Mesothelial cell of epicardium (in vitro differentiated cells): Measurements from ENCODE around the gene NWD2. TPM values are rescaled to one million over a fixed set of nuclear protein-coding genes. Genes with fewer than 3 reads are reported as not detected.

Source experiments
- DNase-seq, 2 experiments: peaks; one replicate each; pipeline ENCODE4 v3.0.0; 2021; ENCODE audit warnings: low spot score in 2 of 2; ENCODE audit not compliant: unreplicated experiment in 2 of 2
- H3K27ac Mint-ChIP-seq: 2 replicates; pipeline ENCODE4 v1.8.0; 2021; ENCODE audit warnings: mixed read lengths
- H3K27me3 Mint-ChIP-seq: 2 replicates; pipeline ENCODE4 v1.8.0; 2021; ENCODE audit warnings: low read depth, mixed read lengths
- H3K36me3 Mint-ChIP-seq: 2 replicates; pipeline ENCODE4 v1.8.0; 2021; ENCODE audit warnings: mixed read lengths
- H3K4me1 Mint-ChIP-seq: 2 replicates; pipeline ENCODE4 v1.8.0; 2021; ENCODE audit warnings: mixed read lengths
- H3K4me3 Mint-ChIP-seq: 2 replicates; pipeline ENCODE4 v1.8.0; 2021; ENCODE audit warnings: mild to moderate bottlenecking, moderate library complexity, mixed read lengths
- H3K9me3 Mint-ChIP-seq: 2 replicates; pipeline ENCODE4 v1.8.0; 2021; ENCODE audit warnings: mixed read lengths
- total RNA-seq: library from RNA; stranded (reverse); gene quantifications from 3 replicates; pipeline ENCODE4 v1.2.1, GENCODE V29; 2021
- TF ChIP-seq, protein P1 (sequence below): fragments of 200-600 bp; sonication (generic); IDR thresholded peaks from one replicate; pipeline ENCODE4 v1.5.0; 2021; ENCODE audit warnings: antibody characterized with exemption; ENCODE audit not compliant: unreplicated experiment

NWD2 gene
- total RNA-seq, 1 donor from 2014 or later: 0.02 TPM

- Mint-ChIP-seq H3K27me3 (peaks cover 20% of the 10 kb centered on the region), H3K4me1 (no peaks in the 10 kb centered on the region), H3K4me3 (no peak overlapping the region), H3K27ac (no peak overlapping the region), H3K9me3 (no peaks in the 10 kb centered on the region), H3K36me3 (no peaks in the 10 kb centered on the region)
- TF ChIP-seq, protein P1, sequence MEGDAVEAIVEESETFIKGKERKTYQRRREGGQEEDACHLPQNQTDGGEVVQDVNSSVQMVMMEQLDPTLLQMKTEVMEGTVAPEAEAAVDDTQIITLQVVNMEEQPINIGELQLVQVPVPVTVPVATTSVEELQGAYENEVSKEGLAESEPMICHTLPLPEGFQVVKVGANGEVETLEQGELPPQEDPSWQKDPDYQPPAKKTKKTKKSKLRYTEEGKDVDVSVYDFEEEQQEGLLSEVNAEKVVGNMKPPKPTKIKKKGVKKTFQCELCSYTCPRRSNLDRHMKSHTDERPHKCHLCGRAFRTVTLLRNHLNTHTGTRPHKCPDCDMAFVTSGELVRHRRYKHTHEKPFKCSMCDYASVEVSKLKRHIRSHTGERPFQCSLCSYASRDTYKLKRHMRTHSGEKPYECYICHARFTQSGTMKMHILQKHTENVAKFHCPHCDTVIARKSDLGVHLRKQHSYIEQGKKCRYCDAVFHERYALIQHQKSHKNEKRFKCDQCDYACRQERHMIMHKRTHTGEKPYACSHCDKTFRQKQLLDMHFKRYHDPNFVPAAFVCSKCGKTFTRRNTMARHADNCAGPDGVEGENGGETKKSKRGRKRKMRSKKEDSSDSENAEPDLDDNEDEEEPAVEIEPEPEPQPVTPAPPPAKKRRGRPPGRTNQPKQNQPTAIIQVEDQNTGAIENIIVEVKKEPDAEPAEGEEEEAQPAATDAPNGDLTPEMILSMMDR: no peak
- DNase-seq: no peak
Measured at GRCh38 chr4:37365888-37366287, 121.3 kb downstream of the NWD2 start.

DNA sequence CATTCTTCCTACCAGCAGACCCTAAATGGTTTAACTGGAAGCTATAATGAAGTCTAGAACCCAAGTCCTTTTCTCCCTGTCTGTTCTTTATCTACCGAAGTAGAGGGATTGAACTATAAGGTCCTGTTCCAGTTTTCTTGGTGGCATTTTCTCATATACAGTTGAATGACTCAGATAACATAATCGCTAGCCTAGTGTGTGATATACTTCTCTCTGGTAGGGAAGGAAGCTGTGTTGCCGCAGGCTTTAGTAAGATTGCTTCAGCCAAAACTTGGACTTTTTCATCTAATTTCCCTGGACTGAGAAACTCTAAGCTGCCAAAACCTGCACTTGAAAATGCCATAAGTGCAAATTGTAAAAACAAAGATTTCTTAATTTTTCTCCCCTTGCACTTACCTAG lies 123.4 kb downstream of the NWD2 start:
- TF ChIP-seq, protein P1: no peak
- DNase-seq: no peak
- H3K27me3 Mint-ChIP-seq: peaks cover 27% of the 10 kb centered on the region

GRCh38 chr4:37370052-37370451 lies 125.5 kb downstream of the NWD2 start:
- Mint-ChIP-seq H3K4me3 (no peak overlapping the region), H3K36me3 (no peaks in the 10 kb centered on the region), H3K9me3 (no peaks in the 10 kb centered on the region), H3K4me1 (no peaks in the 10 kb centered on the region), H3K27me3 (peaks cover 42% of the 10 kb centered on the region), H3K27ac (no peak overlapping the region)
- TF ChIP-seq, protein P1: no peak
- no peak for DNase-seq

More for the DNA sequence above, 123.4 kb downstream of the NWD2 start:
- Mint-ChIP-seq H3K4me1 (no peaks in the 10 kb centered on the region), H3K27ac (no peak overlapping the region), H3K36me3 (no peaks in the 10 kb centered on the region), H3K4me3 (no peak overlapping the region), H3K9me3 (no peaks in the 10 kb centered on the region)

DNA sequence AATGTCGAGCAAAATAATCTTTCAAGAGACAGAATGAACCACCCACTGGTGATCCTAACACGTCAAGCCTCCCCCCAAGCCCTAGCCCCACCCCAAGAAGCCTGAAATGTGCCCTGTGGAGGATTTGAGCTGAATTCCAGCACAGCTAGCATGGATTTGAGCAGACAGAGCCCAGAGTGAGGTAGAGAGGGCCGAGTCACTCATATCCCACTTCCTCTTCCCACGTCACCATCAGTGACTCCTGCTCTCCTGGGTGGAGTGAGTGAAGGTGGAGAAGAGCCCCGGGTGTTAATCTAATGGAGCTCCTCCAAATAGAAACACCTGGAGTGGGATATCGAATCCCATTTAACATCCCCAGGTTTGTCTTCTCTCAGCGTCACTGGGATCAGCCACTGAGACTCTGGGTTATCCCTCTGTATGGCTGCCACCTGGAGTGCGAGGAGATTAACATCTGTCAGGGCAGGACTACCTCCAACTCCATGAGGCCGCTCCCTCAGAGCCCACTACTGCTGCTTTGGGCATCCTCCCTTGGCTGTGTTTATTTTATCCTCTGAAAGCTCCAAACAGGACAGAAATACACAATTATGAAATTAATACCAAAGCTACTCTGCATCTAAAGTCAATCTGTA lies 136.6 kb downstream of the NWD2 start:
- no peak for DNase-seq

GRCh38 chr4:37383579-37384229 lies 139.2 kb downstream of the NWD2 start:
- H3K27me3 Mint-ChIP-seq: peaks cover 17% of the 10 kb centered on the region
- H3K9me3 Mint-ChIP-seq: no peaks in the 10 kb centered on the region
- no peaks in the 10 kb centered on the region for H3K36me3 Mint-ChIP-seq
- H3K27ac Mint-ChIP-seq: no peak overlapping the region
- TF ChIP-seq, protein P1: peak; percentile 77
- DNase-seq: no peak
- H3K4me3 Mint-ChIP-seq: no peak overlapping the region
- H3K4me1 Mint-ChIP-seq: no peaks in the 10 kb centered on the region

More for the DNA sequence above, 136.6 kb downstream of the NWD2 start:
- Mint-ChIP-seq H3K4me3 (no peak overlapping the region), H3K27me3 (peaks cover 11% of the 10 kb centered on the region), H3K9me3 (no peaks in the 10 kb centered on the region), H3K4me1 (no peaks in the 10 kb centered on the region), H3K36me3 (no peaks in the 10 kb centered on the region), H3K27ac (no peak overlapping the region)
- TF ChIP-seq, protein P1: no peak
